GM19452 (cell line): ENCODE measurements around the gene KRTAP10-6.
"Not testable (repeated sequence)": the region's sequence is repeated elsewhere in the genome, so short reads cannot be mapped to it uniquely, and the experiment has no call there.

Source experiments
- ATAC-seq: cut with Tn5 transposase; IDR thresholded peaks from one replicate; pipeline ENCODE4 v1.9.1; 2021; ENCODE audit not compliant: unreplicated experiment

KRTAP10-6 gene

DNA sequence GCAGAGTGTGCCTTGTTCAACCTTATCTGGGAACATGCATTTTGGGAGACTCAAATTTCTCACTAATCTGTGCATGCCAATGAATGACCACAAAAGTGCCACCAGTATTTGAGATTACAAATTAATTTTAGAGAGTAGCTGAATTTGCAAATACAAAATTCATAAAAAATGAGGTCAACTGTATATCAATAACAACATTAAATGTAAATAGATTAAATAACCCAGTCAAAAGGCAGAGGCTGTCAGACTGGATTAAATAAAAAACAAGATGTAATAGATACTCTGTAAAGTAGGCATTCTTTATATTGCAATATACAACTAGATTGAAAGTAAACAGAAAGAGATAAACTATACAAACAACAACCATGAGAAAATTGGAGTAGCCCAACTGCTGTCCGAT, 28.2 kb downstream of the KRTAP10-6 start:
- ATAC-seq, result no peak

DNA sequence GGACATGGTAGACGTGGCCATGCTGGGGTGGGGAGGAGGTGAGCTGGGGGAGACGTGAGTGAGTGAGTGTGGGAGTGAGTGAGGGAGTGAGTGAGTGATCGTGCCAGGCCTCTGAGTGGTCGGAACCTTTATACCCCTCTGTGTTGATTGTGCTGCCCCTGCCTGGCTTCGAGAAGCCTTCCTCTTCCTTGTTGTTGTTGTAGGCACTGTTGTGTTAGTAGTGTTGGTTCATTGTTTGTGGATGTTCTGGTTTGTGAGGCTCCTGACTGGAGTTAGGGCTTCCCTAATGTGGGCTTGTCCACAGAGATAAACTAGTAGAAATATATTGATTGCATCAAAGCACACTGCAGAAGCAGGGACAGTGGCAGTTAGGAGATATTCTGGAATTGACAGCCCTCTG, 33.6 kb downstream of the KRTAP10-6 start, which contains the start of gene KRTAP10-3:
Gene KRTAP10-3 (minus strand): TSS at position 101 of the 400 bp plus-strand sequence. CDS start 80 bp downstream, at position 21.
- ATAC-seq, result no peak

DNA sequence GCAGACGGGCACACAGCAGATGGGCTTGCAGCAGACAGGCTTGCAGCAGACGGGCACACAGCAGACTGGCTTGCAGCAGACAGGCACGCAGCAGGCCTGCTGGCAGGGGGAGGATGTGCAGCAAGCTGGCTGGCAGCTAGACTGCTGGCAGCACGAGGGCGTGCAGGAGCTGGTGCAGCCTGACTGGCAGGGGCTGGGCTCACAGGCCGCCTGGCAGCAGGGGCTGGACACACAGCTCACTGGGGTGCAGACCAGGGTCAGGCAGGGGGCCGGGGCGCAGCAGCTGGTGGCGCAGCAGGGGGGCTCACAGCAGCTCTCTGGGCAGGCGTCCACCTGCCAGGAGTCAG, 34.0 kb downstream of the KRTAP10-6 start:
- ATAC-seq, result not testable (repeated sequence)

DNA sequence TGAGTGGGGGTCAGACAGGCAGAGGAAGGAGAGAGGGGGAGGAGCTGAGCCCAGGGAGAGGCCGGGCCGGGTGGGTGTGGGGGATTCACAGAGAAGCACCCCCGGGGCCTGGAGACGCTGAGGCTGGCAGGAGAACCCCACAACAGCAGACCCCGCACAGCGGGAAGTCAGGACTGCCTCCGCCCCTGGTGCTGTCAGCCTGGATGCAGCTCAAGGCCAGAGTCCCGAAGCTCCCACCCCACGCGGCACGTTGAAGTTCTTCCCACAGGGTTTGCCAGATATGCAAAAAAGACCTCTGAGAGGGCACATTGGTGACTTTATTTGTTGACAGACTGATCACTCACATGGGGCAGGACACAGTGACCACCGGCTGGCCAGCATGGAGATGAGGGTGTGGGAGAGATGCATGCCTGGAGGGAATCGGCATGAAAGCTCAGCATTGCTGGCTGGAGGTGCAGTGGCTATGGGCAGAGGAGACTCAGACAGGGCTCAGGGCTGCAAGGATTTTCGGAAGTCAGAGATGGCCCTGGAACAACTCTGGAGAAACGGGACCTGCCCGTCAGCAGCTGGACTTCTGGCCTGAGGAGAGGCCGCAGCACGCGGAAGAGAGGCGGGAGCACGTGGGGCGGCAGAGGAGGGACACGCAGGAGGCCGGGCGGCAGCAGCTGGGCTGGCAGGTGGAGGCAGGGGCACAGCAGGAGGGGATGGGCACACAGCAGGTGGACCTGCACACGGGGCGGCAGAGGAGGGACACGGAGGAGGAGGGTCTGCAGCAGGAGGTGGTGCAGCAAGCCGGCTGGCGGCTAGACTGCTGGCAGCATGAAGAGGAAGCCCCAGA, 34.6 kb downstream of the KRTAP10-6 start:
- no peak for ATAC-seq

DNA sequence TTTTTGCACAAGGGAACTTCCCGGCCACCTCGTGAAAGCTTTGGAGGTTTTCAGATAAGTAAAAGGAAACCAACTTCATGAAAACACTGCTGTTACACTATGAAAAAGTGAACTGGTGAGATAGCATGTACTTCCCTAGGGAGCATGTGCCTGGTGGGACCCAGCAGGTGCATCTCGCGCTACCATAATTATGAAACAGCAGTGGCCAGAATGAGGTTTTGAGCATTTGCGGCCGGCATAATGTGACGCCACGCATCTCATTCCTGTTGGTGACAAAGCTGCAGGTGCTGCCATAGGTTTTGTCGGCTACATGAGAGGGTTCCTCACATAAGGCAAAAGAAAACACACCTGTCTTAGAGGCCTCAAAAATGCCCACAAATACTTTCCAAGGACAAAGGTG, 35.4 kb downstream of the KRTAP10-6 start:
- no peak for ATAC-seq

DNA sequence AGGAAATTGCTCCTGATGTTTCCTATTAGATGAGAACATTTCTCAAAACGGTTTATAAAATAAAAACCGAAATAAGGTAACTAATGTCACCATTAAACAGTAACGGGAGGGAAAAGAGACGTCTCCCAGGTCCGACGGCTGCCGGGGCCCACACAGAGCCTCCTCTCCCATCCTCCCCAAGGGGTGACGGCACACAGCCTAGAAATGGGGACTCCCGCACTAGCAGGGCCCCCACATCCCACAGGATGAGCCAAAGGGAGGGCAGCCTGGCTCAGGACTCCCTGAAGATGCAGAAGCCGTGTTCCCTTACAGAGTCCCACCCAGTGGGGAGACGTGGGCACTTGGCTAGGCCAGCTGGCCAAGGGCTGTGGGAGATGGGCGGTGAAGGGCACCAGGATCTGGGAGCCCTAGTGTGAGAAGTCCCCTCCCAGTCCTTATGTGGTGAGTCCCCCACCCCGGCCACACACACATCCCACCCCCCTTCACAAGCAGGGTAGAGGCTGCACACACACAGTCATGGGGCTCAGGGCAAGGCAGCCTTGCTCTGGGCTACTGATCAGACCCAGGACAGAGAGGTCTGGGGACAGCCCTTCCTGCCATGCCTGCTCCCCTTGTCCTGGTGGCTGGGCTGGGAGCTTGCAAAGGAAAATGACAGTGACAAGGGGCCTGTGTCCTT, 37.0 kb downstream of the KRTAP10-6 start:
- ATAC-seq, result no peak

DNA sequence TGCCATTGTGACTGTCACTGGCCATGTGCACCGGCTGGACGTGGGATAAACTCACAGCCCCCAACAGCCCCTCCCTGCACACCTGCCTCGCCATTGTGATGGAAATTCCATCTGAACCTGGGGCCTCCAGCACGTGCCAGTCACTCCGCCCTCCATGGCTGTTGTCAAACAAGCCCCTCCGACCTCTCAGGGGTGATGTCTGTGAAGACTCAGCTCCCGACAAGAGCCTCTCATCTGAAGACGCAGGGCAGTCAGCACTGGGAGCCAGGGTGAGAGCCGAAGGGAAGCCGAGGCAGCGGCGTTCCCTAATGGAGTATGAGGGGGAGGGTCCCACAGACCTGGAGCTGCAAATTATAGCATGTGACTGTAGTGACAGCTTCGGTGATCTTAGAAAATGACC, 39.6 kb downstream of the KRTAP10-6 start:
- ATAC-seq, result no peak

DNA sequence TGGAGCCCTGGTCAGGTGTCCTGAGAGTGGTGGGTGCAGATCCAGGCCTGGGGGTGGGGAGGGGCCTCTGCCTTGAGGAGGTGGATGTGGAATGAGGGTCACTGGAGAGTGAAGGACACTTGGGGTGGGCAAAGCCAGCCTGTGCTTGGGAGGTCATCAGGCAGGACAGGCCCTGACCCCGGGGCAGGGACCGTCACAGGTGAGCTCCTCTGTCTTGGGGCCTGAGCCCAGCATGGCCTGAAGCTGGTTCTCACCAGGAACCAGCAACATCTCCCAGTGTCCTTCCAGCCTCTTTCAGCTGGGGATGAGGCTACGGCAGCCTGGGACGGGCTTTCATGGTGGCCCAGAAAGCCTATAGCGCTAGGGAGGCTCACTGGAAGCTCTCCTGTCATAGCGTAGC, 40.2 kb downstream of the KRTAP10-6 start:
- ATAC-seq, result no peak

DNA sequence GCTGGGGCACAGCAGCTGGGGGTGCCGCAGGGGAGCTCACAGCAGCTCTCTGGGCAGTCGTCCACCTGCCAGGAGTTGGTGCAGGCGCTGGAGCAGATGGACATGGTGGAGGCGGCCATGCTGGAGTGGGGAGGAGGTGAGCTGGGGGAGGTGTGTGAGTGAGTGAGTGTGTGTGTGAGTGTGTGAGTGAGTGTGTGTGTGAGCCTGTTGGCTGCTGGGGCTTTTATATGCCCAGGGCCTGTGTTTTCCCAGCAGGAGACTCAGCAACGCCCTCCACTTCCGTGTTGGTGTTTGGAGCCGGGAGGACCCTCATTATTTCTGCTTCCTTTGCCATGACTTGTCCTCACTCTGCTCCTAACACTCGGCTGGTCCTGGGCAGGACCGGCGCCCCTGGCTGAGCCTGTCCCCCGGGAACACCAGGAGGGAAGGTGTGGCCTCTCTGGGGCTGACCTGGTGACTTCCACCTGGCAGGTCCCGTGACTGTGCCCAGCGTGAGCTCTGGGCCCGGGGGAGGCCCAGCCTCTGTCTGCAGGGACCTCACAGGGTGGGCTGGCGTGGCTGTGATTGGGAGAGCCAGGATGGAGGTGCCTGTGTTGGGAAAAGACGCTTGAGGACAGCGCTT, 40.9 kb downstream of the KRTAP10-6 start, which contains the start of gene KRTAP10-2:
Gene KRTAP10-2 (minus strand): TSS at position 166 of the 622 bp plus-strand sequence. CDS start 47 bp downstream, at position 119.
- ATAC-seq, result no peak

DNA sequence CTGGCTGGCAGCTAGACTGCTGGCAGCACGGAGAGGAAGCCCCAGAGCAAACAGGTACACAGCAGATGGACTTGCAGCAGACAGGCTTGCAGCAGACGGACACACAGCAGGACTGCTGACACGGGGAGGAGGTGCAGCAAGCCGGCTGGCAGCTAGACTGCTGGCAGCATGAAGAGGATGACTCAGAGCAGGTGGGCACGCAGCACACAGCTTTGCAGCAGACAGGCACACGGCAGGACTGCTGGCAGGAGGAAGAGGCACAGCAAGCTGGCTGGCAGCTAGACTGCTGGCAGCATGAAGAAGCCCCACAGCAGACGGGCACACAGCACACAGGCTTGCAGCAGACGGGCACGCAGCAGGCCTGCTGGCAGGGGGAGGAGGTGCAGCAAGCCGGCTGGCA, 41.5 kb downstream of the KRTAP10-6 start:
- no peak for ATAC-seq

DNA sequence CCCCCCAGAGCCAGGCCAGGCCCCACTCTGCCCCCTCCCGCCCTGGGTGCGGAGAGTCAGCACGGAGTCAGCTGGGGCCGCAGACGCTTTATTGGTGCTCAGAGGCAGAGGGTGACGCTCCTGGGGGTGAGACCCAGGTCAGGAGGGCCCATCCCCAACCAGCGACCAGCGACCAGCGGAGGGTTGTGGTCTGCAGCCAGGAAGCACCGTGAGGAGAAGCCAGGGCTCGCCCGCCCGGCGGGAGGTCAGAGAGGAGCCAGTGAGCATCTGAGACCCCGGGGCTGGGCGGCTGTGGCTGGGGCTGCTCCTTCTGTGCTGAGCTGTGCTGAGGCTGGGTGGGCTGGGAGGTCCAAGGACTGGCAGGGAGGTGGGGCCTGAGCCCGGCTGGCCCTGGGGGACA, 42.0 kb downstream of the KRTAP10-6 start:
- ATAC-seq, result not testable (repeated sequence)

DNA sequence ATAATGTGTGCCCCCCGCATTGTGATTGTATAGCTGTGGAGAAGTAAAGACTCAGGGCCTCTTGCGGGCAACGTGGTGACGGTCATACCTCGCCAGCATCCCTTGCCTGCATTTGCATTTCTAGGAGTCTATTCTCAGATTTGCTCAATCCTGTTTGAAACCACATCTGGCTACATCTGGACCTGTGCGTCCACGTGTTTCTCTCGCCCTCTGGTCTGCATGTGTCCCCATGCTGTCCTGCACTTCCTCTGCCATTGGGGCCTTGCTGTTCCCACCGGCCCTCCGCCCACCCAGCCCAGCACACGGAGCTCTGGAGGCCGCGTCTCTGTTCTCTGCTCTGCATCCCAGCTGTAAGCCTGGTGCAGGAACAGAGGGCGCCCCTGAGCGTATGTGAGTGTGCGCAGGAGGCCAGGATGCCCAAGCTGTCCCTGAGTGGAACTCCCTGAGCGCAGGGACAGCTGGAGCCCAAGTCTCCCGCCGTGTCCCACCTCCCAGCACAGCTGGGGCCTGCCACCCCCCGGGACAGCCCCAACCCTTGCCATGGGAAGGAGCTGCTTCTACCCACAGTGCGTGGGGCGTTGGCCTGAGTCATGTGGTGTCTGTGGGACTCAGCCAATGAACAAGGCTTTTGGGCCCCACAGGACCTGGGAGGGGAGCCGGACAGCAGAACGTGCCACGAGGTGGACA, 42.6 kb downstream of the KRTAP10-6 start:
- no peak for ATAC-seq

DNA sequence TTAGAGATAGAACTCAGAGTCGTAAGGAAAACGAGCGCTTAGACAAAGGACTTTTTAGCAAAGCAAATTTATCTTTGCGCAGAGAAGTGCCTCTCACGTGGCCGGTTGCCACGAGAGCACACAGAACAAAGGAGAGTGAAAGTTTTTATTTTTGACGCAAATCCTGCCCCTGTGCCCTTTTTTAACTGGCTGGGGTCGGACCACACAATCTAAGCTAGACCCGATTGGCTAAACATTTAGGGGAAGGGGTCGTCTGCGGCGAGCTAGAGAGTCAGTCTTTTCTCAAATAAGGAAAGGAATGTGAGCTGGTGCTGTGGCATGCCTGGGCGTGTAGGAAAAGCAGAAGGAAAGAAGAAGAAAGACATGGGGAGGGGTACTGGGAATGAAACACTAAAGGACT, 43.4 kb downstream of the KRTAP10-6 start:
- ATAC-seq, result no peak

DNA sequence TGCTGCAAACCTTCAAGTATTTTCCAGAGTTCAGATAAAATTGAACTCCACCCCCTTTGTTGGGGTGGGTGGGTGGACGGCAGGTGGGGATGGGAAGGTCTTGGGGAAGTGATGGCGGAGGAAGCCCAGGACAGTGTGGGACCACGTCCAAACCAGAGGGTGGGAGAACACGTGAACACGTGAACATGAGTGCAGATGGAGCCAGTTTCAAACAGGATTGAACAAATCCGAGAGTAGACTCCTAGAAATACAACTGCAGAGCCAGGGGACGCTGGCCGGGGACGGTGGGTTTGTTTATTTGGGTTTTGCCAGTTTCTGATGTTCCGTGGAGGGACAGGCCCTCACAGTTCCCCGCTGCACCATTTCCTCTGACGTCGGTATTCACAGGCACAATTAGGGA, 43.9 kb downstream of the KRTAP10-6 start:
- no peak for ATAC-seq

DNA sequence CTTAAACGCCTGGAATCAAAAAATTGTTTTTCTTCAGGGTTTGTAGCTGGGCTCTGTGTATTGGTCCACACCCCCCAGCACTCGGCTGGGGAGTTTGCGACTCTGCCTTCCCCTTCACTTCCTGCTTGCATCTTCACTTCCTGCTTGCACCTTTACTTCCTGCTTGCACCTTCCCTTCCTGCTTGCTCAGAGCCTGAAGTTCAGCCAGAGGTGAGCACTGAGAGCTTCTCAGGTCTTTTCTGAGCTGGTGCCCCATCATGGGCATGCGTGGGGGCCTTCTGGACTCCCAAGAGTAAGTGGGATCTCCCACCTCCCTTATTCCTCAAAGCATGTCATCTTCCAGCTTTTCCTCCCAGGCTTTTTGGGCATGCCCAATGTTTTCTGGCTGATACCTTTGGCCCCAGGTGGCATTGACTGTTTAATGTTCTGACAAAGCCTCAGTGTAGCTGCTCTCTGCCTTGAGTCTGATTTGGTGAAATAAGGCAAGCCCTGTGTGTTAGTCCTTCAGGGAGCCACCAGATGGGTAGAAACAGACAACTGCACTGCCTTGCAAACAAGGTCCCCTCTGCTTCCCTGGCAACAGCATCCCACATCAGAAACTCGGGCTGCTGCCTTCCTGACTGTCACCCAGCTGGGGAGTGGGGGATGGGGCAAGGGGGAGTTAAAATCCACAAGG, 44.5 kb downstream of the KRTAP10-6 start:
- no peak for ATAC-seq

DNA sequence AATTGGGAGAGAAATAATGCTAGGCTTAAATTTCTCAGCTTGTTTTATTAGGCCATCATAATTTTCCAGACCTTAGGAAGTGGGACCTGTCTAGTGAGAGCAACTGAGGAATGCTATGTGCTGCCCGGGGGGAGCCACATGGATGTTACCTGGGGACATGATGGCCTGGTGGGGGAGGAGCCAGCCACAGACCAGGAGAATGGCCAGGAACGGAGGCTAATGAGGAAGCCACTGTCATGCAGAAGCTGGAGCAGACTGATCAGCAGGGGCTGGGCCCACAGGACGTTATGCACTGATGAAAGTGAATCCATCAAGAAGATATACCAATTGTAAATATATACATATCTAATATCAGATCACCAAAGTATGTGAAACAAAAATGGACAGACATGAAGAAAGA, 47.7 kb downstream of the KRTAP10-6 start:
- ATAC-seq, result no peak

DNA sequence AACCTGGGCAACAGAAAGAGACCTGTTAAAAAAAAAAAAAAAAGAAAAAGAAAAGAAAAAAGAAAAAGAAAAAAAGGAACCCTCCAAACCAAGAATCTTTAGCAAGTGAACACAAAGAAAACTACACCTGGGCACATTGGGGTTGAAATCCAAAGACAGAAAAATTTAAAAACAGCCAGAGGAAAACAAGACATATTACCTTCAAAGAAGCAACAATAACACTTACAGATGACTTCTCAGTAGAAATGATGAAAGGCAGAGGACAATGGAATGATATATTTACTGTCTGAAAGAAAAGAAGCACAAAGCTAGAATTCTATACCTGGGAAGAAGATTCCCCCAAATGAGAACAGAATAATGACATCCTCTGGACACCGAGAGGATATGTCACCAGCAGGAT, 49.6 kb downstream of the KRTAP10-6 start:
- no peak for ATAC-seq
